COLO668 (cell line): ENCODE measurements around the gene XKR7.
"Not testable (repeated sequence)": the region's sequence is repeated elsewhere in the genome, so short reads cannot be mapped to it uniquely, and the experiment has no call there.

Experiments used
- DNase-seq: peaks from one replicate; lab custom pipeline; 2025; ENCODE audit not compliant: unreplicated experiment; lab: John Stamatoyannopoulos, UW

The XKR7 gene

DNA sequence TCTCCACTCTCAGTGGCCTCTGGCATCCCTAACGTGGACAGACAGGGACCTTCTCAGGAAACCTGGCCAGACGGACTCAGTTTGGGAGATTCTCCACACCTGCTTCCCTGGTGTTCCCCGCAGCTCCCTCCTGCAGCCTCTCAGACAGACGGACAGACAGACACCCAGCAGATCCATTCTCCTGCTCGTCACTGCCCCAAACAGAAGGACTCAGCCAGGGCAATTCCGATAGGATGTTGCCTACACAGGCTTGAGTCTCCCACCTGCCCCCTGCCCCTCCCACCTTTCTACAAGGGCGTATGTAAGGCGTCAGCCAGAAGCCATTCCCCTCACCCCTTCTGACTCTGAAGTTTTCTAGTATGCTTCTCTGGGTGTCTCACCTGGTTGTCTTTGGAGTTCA, 42.7 kb downstream of the XKR7 start:
- no peak for DNase-seq

DNA sequence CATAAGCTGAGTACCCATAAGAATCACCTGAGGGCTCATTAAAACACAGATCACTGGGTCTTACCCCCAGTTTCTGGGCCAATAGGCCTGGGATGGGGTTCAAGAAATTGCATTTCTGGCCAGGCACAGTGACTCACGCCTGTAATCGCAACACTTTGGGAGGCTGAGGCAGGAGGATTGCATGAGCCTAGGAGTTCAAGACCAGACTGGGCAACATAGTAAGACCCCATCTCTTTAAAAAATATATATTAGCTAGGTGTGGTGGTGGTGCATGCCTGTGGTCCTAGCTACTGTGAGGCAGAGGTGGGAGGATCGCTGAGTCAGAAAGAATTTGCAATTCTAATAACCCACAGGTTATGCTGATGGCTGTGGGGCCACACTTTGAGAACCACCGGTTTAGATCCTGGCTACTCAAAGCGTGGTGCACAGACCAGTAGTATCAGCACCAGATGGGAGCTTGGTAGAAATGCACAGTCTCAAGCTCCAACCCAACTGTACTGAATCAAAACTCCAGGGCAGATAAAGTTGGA, 44.3 kb downstream of the XKR7 start:
- DNase-seq = no peak

DNA sequence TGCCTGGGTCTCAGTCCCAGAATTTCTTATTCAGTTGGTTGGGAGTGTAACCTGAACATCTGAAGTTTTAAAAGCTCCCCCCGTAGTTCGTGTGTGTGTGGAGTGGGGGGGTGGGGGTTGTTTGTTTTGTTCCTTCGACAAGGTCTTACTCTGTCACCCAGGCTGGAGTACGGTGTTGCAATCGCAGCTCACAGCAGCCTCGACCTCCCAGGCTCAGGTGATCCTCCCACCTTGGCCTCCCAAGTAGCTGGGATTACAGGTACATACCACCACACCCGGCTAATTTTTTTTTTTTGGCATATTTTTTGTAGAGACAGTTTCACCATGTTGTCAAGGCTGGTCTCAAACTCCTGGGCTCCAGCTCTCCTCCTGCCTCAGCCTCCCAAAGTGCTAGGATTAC, 45.4 kb downstream of the XKR7 start:
- DNase-seq = no peak

DNA sequence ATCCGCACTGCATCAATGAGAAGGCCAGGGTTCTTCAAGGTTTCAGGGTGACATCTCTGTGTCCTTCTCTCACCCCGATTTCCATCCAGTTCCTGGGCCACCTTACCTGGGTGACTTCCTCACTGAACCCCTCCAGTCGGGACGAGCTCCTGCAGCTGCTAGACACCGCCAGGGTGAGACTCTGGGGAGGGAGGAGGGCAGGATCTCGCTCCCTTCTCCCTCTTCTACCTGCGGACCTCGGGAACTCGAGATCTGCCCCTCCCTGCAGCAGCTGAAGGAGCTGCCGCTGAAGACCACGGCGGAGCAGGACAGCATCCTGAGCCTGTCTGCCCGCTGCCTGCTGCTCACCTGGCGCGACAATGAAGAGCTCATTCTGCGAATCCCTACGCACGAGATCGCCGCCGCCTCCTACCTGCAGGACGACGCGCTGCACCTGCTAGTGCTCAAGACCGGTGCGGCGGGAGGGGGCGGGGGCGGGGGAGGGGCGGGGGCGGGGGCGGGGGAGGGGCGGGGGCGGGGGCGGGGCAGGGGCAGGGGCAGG, 49.8 kb downstream of the XKR7 start:
- DNase-seq = peak; percentile 95

DNA sequence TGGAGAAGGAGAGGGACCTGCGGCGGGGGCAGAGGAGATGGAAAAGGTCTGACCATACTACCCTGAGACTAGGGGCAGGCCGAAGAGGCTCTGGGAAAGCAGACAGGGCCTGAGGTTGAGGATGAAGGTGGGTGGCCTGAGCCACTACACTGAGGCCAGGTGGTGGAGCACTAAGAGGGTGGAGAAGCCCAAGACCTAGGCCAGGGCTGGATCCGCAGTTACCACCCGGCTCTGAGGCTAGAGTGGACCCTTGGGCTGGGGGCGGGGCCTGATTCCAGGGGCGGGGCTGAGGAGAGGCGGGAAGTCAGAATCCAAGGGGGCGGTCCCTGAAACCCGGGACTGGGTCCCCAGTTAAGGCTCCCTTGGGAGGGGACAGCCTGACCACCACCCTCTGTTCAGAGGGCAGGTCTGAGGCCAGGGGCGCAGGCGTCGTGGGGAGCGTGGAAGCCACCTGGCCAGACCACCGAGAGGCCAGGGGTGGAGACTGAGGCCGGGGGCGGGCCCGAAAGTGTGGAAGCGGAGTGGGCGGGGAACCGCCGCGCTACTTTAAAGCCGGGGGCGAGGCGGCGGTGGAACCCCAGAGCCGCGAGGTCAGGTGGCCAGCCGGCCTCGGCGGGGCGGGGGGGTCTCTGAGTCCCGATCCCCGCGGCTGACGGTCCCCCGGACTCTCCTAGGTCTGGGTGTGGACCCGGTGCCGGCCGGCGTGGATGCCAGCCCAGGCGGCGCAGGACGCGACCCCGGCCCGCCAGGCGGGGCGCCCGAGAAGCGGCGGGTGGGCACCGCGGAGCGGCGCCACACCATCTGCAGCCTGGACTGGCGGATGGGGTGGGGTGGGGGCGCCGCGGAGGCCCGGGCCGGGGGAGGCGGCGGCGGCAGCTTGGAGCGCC, 50.6 kb downstream of the XKR7 start:
- peak; percentile 89 for DNase-seq

DNA sequence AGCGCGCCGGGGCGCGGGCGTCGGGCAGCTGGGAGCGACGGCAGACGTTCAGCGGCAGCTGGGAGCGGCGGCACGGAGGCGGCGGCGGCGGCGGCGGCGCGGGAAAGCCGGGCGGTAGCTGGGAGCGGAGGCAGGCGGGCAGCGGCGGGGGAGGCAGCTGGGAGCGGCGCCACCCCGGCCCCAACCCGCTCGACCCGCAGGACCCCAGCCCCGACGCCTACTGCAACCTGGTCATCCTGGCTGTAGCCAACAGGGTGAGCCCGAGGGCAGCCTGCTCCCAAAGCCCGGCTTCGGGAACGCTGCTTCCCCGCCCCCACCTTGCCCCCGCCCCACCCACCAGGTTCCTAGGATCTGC, 51.2 kb downstream of the XKR7 start:
- DNase-seq = peak; percentile 76

DNA sequence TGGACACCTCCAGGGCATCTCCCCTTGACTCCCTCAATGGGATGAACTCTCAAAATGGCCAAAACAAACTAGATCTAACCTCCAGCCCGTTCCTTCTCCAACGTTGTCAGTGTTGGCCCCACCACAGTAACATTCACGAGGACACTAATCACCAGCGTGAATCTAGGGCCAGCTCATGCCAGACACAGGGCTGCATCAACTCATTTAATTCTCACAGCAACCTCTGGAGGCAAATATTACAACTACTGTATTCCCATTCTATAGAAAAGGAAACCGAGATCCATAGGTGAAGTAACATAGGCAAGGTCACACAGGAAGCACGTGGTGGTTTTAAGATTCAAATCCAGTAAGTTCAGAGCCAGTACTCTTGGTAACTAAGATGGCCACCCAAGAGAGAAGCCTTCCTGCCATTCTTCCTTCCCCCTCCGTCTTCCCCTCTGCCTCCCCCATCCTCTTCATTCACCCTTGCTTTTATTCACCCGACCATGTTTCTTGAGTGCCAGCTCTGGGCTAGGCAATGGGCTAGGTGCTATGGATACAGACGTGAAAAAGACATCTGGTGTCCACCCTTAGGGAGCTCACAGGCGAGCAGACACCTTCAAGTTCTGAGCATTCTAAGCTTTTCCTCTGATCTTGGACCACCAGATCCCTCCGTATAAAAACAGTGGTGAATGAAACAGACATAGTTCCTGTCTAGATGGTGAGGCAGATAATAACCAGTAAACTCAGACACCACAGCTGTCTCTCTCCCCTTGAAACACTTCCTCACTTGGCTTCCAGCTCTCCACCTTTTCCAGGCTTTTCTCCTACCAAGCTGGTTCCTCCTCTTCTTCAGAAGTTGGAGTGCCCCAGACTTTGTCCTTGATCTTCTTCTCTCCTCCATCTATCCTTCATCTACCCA, 51.9 kb downstream of the XKR7 start:
- no peak for DNase-seq

DNA sequence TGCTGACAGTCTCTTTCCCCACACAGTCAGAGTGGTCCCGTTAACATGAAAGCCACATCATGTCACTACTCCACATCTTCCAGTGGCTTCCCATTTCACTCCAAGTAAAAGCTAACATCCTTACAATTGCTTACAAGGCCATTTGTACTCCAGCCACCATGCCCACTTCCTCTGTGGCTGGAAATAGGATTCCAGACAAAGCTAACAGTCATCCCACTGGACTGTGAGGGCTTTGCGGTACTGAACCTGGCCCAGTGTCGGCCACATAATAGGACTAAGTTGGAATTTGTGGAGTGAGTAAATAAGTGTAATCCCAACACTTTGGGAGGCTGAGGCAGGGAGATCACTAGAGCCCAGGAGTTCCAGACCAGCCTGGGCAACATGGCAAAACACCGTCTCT, 53.1 kb downstream of the XKR7 start:
- no peak for DNase-seq

DNA sequence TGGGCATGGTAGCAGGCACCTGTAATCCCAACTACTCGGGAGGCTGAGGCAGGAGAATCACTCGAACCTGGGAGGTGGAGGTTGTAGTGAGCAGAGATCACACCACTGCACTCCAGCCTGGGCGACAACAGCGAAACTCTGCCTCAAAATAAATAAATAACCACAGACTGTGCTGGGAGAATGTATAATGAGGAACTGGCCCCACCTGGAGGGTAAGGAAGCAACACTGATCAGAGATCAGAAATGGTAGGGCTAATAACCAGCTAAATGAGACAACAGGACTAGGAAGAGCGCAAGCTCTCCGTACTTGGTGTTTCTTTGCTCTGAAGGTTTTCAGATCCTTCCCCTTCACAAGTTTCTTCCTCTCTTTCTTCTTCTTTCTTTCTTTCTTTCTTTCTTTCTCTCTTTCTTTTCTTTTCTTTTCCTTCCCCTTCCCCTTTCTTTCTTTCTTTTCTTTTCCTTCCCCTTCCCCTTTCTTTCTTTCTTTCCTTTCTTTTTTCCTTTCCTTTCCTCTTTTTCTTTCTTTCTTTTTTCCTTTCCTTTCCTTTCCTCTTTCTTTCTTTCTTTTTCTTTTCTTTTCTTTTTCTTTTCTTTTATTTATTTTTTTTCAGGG, 56.8 kb downstream of the XKR7 start:
- DNase-seq = no peak

DNA sequence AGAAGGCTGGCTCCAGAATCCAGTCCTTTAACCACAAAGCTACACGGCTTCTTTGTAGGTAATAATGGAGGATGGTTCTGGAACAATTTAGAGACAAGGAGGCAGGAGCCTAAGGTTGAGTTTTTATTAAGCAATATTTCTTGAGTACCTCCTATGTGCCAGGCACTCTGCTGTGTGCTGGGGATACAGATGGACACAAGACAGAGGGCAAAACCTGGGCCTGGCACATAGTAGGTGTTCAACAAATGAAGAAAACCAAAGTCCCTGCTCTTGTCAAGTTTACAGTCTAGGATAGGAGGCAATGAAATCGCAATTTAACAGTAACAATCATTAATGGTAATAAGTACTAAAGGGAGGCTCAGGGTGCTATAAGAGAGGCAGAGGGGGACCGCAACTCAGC, 59.7 kb downstream of the XKR7 start:
- no peak for DNase-seq

DNA sequence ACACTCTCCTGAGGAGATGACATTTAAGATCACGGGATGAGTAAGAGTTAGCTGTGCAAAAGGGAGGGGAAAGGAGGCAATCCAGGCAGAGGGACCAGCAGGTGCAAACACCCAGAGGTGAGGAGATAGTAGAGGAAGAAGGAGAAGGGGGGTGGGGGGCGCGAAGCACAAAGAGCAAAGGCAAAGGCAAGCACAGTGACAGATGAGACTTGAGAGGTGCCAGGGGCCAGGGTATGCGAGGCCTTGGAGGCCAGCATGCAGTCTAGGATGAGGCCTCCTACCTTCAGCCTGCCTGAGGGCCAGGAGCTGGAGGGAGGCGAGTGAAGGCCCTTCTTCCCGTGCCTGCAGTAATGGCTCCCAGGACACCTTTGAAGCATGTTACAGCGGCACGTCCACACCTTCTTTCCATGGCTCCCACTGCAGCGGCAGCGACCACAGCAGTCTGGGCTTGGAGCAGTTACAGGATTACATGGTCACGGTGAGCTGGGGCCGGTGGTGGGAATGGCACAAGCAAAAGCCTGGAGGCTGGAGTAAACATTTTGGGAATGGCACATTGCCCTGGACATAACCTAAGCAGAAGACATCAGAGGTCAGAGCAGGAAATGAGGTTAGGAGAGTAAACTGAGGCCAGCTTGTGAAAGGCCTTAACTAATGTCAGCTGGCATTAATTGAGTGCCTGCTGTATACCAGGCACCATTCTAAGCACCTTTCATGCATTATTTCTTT, 60.9 kb downstream of the XKR7 start:
- no peak for DNase-seq

DNA sequence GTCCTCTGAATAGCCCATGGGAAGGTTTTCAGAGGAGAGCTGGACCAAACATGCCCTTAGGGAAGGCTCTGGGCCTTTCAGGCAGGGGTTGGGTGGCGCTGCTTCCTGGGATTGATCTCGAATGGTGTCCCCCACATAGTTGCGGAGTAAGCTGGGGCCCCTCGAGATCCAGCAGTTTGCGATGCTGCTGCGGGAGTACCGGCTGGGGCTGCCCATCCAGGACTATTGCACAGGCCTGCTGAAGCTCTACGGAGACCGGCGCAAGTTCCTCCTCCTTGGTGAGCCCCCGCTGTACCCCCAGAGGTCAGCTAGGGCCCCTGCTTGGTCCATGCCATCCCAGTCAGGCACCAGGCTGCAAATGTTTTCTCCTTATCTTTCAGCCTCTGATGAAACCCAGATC, 61.6 kb downstream of the XKR7 start:
- no peak for DNase-seq

DNA sequence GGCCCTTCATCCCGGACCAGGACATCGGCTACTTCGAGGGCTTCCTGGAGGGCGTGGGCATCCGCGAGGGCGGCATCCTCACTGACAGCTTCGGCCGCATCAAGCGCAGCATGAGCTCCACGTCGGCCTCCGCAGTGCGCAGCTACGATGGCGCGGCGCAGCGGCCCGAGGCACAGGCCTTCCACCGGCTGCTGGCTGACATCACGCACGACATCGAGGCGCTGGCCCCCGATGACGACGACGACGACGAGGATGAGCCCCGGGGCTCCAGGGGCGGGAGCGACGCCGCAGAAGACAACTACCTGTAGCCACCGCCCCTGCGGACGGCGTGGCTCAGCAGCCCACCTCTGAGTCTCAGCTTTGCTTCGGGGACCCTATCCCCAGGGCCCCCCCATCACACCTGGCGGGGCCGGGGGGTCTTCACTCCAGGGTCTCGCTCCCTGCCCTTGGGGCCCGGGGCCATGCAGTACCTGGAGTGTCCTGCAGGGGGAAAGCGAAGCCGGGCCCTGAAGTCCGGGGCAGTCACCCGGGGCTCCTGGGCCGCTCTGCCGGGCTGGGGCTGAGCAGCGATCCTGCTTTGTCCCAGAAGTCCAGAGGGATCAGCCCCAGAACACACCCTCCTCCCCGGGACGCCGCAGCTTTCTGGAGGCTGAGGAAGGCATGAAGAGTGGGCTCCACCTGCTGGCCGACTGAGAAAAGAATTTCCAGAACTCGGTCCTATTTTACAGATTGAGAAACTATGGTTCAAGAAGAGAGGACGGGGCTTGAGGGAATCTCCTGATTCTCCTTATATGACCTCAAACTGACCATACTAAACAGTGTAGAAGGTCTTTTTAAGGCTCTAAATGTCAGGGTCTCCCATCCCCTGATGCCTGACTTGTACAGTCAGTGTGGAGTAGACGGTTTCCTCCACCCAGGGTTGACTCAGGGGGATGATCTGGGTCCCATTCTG, 63.3 kb downstream of the XKR7 start:
- peak; percentile 73 for DNase-seq

DNA sequence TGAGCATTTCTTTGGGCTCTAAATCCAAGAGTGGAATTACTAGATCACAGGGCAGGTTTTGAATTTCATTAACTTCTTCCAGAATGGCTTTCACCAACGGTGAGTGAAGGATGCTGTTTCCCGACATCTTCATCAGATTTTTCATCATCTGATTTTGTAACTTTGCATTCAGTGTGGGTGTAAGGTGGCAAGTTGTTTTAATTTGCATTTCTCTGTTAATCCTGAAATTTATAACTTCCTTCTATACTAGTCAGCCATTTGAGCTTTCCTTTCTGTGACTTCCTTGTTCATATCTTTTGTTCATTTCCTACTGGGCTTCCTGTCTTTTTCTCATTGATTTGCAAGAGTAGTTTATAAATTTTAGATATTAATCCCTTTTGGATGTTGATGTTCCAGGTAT, 65.4 kb downstream of the XKR7 start:
- DNase-seq = no peak

DNA sequence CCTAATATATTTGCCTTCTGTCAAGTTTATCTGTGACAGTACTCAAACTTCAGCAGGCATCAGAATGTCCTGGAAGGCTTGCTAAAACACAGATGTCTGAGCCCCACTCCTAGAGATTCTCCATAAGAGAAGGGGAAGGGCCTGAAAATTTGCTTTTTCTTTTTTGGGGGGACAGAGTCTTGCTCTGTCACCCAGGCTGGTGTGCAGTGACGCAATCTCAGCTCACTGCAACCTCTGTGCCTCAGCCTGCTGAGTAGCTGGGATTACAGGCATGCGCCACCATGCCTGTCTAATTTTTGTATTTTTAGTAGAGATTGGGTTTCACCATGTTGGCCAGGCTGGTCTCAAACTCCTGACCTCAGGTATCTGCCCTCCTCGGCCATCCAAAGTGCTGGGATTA, 65.8 kb downstream of the XKR7 start:
- not testable (repeated sequence) for DNase-seq

DNA sequence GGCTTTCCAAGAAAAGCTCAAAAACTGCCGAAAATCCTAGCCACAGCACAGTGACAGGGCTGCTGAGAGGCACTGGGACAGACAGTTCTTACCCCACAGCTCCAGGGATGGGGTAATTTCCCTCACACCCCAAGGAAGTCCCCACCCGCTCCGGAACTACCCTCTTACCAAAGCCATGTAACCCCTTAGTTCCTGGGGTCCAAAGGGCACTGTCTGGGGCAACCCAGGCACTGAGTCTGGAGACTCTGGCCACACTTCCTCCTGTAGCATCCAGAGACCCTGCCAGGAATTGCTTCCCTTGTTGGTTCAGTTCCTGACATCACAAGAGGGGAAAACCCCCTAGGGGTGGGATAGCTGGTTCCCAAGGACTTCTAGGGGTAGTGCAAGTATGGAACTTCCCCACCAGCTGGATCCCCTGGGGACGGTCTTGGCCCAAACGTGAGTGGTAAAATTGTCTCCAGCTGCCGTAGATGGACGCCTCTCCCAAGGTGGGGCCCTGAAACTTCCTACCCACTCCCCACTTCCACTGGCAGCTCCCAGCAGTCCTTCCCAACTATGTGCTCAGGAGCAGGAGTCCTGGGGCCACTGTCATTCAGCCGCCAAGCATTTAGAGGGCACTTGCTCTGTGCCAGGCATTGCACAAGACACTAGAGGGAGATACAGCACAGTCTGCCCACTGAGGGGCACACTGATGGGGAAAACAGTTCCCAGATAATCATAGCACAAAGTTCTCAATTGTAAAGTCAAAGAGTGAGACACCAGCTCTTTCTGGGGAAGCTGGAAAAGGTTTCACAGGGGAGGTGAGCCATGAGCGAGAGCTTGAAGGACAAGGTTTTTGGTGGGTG, 66.9 kb downstream of the XKR7 start:
- no peak for DNase-seq

DNA sequence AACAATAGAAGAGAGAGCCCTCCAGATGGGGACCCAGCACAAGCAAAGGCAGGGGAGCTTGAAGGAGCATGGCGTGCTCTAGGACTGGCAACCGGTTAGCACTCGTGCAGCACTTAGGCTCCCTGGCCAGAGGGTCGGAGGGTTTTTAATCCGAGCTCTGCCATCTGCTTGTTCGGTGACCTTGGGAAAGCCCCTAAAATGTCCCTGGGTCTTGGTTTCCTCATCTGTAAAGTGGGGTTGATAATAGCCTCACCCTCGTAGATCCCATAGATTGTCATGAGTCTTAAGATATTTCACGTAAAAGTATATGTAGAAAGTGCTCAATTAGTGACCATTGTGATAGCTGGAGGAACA, 67.5 kb downstream of the XKR7 start:
- no peak for DNase-seq

DNA sequence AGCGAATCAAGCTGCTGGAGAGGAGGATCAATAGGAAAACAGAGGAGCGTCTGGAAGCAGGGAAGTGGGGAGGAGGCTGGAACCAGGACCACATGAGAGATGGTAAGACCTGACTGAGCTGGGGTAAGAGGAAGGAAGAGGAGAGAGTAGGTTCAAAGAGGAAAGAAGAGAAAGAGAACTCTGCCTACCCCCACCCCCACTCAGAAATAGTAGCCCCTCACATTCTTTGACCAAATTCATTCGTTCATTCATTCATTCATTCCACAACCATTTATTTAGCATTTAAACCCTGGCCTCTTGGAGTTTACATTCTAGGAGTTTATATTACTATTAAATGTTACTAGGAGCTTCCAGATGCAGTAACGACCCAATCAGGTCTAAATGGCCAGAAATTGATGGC, 68.3 kb downstream of the XKR7 start:
- no peak for DNase-seq
